GM23248 (cell line): ENCODE measurements around the gene C1QTNF6.

Experiments used
- EZH2 ChIP-seq: fragments of 200-600 bp; sonication (generic); IDR thresholded peaks from 2 replicates; pipeline ENCODE4 v1.6.1; 2018; ENCODE audit warnings: antibody characterized with exemption, mild to moderate bottlenecking; ENCODE audit not compliant: insufficient read depth, poor library complexity, severe bottlenecking
- EZH2phosphoT487 ChIP-seq: fragments of 200-600 bp; sonication (generic); IDR thresholded peaks from 2 replicates; pipeline ENCODE4 v1.6.1; 2018; ENCODE audit warnings: antibody characterized with exemption, moderate library complexity, mild to moderate bottlenecking, low read depth; ENCODE audit not compliant: insufficient read depth

GRCh38 chr22:37164505-37164887, 23.6 kb downstream of the C1QTNF6 start:
- TF ChIP-seq EZH2 (no peak), EZH2phosphoT487 (no peak)
